Activated T-helper 1 cell treated with Interleukin-2 at 50 U/mL for 16 hours (primary cell): ENCODE measurements around the gene ZSWIM8.
A peak's percentile ranks its signal among the peaks of the same experiment; 100 is the strongest.
"Not testable (repeated sequence)": the region's sequence is repeated elsewhere in the genome, so short reads cannot be mapped to it uniquely, and the experiment has no call there.

Experiments
- DNase-seq: peaks from one replicate; pipeline ENCODE4 v3.0.0-alpha.2; 2020; ENCODE audit warnings: low read depth

Gene ZSWIM8

GRCh38 chr10:73774637-73775036 lies 10.8 kb upstream of the ZSWIM8 start:
- no peak for DNase-seq

GRCh38 chr10:73779018-73779417 lies 6.4 kb upstream of the ZSWIM8 start:
- no peak for DNase-seq

GRCh38 chr10:73779539-73780197 lies 5.7 kb upstream of the ZSWIM8 start:
- no peak for DNase-seq

GRCh38 chr10:73780301-73780700 lies 5.1 kb upstream of the ZSWIM8 start:
- DNase-seq = no peak

- no peak for DNase-seq
Observed at GRCh38 chr10:73780966-73781365, 4.4 kb upstream of the ZSWIM8 start.

- DNase-seq = no peak
Observed at GRCh38 chr10:73781548-73781878, 3.9 kb upstream of the ZSWIM8 start.

- peak; percentile 85 for DNase-seq
Observed at GRCh38 chr10:73781879-73782748, 3.3 kb upstream of the ZSWIM8 start, which contains the start of gene CHCHD1. Gene CHCHD1, plus strand, starts transcription at chr10:73782048. Its CDS starts 28 bp downstream, at chr10:73782076.

- DNase-seq = no peak
Observed at GRCh38 chr10:73782749-73783085, 2.7 kb upstream of the ZSWIM8 start.

- peak; percentile 24 for DNase-seq
Observed at GRCh38 chr10:73785721-73786511, 510 bp downstream of the ZSWIM8 start.

GRCh38 chr10:73786512-73786885 lies 1.1 kb downstream of the ZSWIM8 start:
- no peak for DNase-seq

GRCh38 chr10:73787031-73787800 lies 1.8 kb downstream of the ZSWIM8 start:
- not testable (repeated sequence) for DNase-seq

- no peak for DNase-seq
Observed at GRCh38 chr10:73788864-73789658, 3.7 kb downstream of the ZSWIM8 start.

GRCh38 chr10:73789659-73790055 lies 4.3 kb downstream of the ZSWIM8 start:
- DNase-seq = no peak

GRCh38 chr10:73790886-73791625 lies 5.7 kb downstream of the ZSWIM8 start:
- no peak for DNase-seq

GRCh38 chr10:73791871-73792400 lies 6.5 kb downstream of the ZSWIM8 start:
- no peak for DNase-seq

GRCh38 chr10:73793456-73793855 lies 8.1 kb downstream of the ZSWIM8 start:
- no peak for DNase-seq

- DNase-seq = not testable (repeated sequence)
Observed at GRCh38 chr10:73795491-73795890, 10.1 kb downstream of the ZSWIM8 start.

GRCh38 chr10:73796035-73796434 lies 10.6 kb downstream of the ZSWIM8 start:
- DNase-seq = not testable (repeated sequence)

- no peak for DNase-seq
Observed at GRCh38 chr10:73796766-73797165, 11.4 kb downstream of the ZSWIM8 start.
